Right ventricle myocardium inferior (tissue), 1 donor: ENCODE results near the gene ECPAS. TPM values are rescaled to one million over a fixed set of nuclear protein-coding genes. Genes with fewer than 3 reads are reported as not detected.
"Not testable (repeated sequence)": the region's sequence is repeated elsewhere in the genome, so short reads cannot be mapped to it uniquely, and the experiment has no call there.

ENCODE experiments used
- ATAC-seq: fragments of 200-7000 bp; cut with Tn5 transposase; one replicate; pipeline ENCODE4 v1.9.1; 2020; ENCODE audit warnings: mild to moderate bottlenecking, moderate library complexity
- DNase-seq: peaks from one replicate; pipeline ENCODE4 v3.0.0; 2021; ENCODE audit errors: missing footprints
- intact Hi-C: fragments of 100-400 bp; cut with DNase I; formaldehyde crosslinking; loops from one replicate; pipeline ENCODE4 v1.11.0; 2022
- total RNA-seq: library from RNA; stranded (reverse); fragmentation: NEBNext Ultra II Directional; extraction: Animal tissue kit (Norgen Biotek cat#: 25700); gene quantifications from one replicate; pipeline ENCODE4 v1.2.1, GENCODE V29; 2021
- donor health status: DM: no; HTN: yes; CAD: no; lungs with severe emphysema.

Gene ECPAS
- total RNA-seq, 1 donor from 2014 or later = 108 TPM

GRCh38 chr9:111433082-111433481, 51.1 kb downstream of the ECPAS start:
- DNase-seq (no peak), ATAC-seq (no peak)
- intact Hi-C loops = no loop called here

DNA sequence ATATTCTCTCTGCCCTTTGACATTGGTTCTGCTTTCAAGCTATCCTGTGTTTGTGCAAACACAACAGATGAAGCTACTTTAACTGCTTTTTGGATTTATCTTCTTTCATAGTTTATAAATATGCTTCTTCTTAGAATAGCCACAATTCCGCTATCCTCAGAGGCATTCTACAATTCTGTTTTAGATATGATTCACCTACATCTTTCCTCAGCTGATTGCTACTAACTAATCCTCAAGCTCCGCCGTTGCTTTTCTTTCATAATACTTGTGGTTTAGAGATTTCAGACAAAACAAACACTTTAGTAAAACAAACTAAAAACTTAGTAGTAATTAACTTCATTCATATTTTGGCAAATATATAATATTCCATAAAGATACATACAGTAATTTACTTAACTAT, 52.5 kb downstream of the ECPAS start:
- intact Hi-C loops = no loop called here
- ATAC-seq = no peak

GRCh38 chr9:111429175-111429574, 55.0 kb downstream of the ECPAS start:
- ATAC-seq (no peak), DNase-seq (no peak)
- intact Hi-C loops = no loop called here

More for the DNA sequence above, 52.5 kb downstream of the ECPAS start:
- no peak for DNase-seq

- intact Hi-C loops = no loop called here
- DNase-seq = no peak
- ATAC-seq = no peak
Measured at GRCh38 chr9:111427186-111427585, 57.0 kb downstream of the ECPAS start.

GRCh38 chr9:111423389-111423788, 60.8 kb downstream of the ECPAS start:
- DNase-seq (no peak), ATAC-seq (no peak)
- intact Hi-C loops = loop anchor here (5.0 kb wide), 1 partner anchor 61 kb away; no protein-coding TSS in a partner anchor

DNA sequence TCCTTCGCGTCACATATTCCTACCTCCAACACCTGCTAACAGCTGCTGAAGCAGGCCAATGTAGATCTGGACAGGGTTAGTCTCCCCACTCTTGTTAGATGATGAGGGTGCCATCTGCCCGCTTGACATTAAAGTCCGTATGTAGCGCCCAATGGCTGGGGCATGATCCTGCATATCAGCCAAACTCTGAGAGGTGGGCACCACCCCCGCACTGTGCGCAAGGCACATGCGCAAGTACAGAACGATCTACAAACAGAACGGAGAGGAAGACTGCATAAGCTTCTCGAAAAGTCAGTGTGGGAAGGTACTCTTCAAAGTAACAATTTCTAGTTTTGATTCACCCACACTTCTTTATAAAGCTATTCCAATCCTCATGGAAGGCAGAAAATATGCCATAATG, 69.8 kb downstream of the ECPAS start:
- ATAC-seq = no peak
- DNase-seq = no peak

DNA sequence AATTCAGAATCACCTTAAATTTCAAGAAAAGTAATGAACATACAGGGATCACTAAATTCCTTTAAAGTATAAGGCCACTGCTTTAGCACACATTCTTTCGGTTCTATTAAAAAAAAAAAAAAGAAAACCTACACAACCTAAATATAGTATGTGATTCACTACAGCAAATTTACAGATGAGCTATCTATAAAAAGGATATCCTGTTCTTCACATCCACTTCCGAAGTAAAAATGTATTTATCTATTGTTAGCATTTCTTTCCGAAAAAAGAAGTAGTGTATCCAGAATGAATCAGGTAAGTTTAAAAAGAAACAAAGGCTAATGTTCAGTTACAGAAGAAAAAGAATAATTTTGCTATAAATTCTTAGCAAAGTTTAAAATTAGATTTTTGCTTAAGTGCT, 70.2 kb downstream of the ECPAS start:
- intact Hi-C loops = no loop called here
- DNase-seq (no peak), ATAC-seq (no peak)

More for the DNA sequence above, 69.8 kb downstream of the ECPAS start:
- intact Hi-C loops = no loop called here

DNA sequence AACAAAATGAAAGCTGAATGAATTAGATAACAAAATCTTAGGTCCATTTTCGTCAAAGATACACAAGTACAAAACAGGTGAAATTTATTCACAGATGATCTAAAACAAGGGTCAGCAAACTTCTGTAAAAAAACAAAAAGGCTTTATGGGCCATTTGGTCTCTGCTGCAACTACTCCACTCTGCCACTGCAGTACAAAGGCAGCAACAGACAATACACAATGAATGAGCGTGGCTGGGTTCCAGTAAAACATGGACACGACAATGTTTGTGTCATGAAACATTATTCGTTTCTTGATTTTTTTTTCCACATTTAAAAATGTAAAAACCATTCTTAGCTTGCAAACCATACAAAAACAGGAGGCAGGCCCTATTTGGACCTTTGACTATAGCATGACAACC, 71.9 kb downstream of the ECPAS start:
- DNase-seq (no peak), ATAC-seq (no peak)
- intact Hi-C loops = no loop called here

DNA sequence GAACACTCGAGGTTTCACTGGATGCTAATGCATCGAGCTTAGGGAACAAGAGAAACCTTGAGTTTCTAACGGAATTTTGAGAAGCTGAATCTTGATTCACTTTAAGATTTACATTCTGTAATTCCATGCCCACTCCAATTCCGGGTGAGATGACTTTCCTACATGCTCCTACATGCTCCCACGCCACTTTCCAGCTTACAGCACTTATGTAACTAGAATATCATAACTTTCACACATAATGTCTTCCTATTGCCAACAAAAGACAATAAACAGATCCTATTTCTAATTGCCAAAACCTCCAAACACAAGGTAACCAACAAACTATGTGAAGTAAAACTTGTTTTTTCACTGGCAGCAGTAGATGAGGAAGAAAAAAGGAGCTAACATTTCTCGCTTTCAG, 72.9 kb downstream of the ECPAS start:
- no peak for ATAC-seq
- intact Hi-C loops = no loop called here
- DNase-seq = no peak

DNA sequence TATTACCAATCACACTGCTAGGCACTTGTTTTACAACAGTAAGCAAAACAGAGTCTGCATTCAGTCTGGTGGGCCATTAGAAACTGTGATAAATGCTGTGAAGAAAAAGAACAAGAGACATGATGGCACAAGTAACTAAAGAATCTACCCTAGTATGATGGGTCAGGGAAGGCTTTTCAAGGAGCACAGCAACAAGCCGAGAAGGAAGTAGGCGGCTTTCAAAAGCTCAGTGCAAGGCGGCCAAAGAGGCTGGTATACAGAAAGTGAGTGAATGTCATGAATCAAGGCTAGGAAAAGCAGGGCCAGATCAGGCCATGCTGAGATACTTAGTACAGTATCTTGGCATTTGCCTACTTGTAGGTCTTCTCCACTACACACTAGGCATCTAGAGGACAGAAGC, 76.4 kb downstream of the ECPAS start:
- ATAC-seq (no peak), DNase-seq (no peak)
- intact Hi-C loops = no loop called here

GRCh38 chr9:111405701-111406100, 78.5 kb downstream of the ECPAS start:
- intact Hi-C loops = no loop called here
- DNase-seq (no peak), ATAC-seq (no peak)

- DNase-seq, ATAC-seq, intact Hi-C loops: not testable (repeated sequence)
Measured at GRCh38 chr9:111401486-111401885, 82.7 kb downstream of the ECPAS start.

DNA sequence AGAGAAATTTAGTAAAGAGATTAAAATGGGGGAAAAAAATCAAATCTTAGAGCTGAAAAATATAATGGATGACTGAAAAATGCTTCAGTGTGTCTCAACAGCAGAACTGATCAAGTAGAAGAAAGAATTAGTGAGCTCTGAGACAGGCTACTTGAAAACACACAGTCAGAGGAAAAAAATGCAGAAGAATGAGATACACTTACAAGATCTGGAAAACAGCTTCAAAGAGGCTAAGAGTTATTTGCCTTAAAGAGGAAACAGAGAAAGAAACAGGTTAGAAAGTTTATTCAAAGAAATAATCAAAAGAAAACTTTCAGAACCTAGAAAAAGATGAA, 83.7 kb downstream of the ECPAS start:
- intact Hi-C loops = no loop called here
- no peak for DNase-seq
- no peak for ATAC-seq

DNA sequence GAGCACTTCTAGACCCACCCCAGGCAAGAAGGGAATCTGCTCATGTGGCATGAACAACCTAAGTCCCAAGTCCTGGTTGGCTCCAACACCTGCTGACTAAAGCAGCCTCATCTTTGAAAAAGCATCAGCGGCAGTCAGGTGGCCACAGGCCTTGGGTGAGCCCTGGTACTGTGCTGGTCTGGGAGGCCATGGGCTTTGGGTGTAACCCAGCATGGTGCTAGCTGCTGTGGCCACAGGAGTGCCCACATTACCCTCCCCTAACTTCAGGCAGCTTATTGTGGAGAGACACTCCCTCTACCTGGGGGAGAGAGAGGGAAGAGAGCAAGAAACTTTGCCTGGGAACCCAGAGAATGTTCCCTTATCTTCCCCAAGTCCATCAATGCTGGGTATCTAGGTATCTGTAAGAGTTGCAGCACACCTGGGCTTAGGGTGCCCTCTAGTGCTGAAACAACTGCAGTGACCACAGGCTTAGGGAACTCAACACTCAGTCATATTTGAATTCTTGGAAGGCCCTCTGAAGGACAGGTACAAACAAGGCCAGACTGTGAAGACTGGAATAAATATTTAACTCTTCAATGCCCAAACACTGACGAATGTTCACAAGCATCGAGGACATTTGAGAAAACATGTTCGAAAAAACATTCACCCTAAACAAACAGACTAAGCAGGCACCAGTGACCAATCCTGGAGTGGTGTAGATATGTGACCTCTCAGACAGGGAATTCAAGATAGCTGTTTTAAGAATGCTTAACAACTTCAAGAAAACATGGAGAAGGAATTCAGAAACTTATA, 84.2 kb downstream of the ECPAS start:
- ATAC-seq (no peak), DNase-seq (no peak)
- intact Hi-C loops = no loop called here

- ATAC-seq = no peak
- intact Hi-C loops = no loop called here
- DNase-seq = no peak
Measured at GRCh38 chr9:111399211-111399739, 84.9 kb downstream of the ECPAS start.

- ATAC-seq = no peak
- intact Hi-C loops = no loop called here
- DNase-seq = no peak
Measured at GRCh38 chr9:111393971-111394370, 90.2 kb downstream of the ECPAS start.

DNA sequence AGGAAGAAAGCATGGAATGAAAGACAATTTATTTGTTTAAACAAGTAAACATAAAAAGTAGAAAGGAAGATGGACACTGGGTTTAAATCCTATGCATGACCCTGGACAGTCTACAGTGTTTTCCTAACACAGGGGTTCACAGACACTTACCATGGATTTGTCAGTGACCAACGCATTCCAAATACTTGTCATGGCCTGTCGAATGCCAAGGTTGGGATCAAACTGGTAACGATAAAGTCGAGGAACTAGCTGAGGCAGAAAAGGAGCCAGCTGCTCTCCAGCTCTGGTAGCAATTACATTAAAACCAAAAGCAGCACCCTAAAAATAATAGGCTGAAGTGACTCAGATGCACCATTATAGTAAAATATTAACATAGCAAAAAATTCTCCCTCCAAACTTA, 94.8 kb downstream of the ECPAS start:
- intact Hi-C loops = no loop called here
- DNase-seq (no peak), ATAC-seq (no peak)

DNA sequence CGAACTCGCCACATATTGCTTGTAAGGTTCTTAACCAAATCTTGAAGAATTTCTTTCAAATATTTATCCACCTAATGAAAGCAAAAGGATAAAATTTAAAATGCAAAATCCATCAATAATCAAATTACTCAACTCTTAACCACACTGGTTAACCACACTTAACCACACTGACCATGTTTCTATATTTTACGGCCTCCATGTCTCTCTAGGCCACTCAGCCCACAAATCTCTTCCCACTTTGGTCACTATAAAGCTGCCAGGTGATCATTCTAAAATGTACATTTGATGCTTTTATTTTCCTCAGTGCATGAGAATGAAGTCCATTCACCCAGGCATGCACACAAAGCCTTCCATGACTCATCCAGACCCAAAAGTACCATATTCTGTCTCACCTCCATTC, 97.8 kb downstream of the ECPAS start:
- intact Hi-C loops = no loop called here
- ATAC-seq (no peak), DNase-seq (no peak)

- DNase-seq = no peak
- no peak for ATAC-seq
- intact Hi-C loops = no loop called here
Measured at GRCh38 chr9:111381006-111381405, 103.2 kb downstream of the ECPAS start.

- intact Hi-C loops = no loop called here
- no peak for ATAC-seq
Measured at GRCh38 chr9:111375817-111376564, 108.2 kb downstream of the ECPAS start.

More at GRCh38 chr9:111375817-111376564, 108.2 kb downstream of the ECPAS start:
- no peak for DNase-seq
